Stimulated activated CD8-positive, alpha-beta memory T cell treated with anti-CD3 and anti-CD28 coated beads, Interleukin-2, amount 100 ng/mL, for 48 hours (primary cell): Measurements from ENCODE around the gene PPP2R3C.
A peak's percentile ranks its signal among the peaks of the same experiment; 100 is the strongest.
"Not testable (repeated sequence)": the region's sequence is repeated elsewhere in the genome, so short reads cannot be mapped to it uniquely, and the experiment has no call there.

Experiments
- DNase-seq, 2 donors: peaks; one replicate each; pipeline ENCODE4 v3.0.0-alpha.2; 2020; ENCODE audit warnings: low read depth in 2 of 2

PPP2R3C gene

DNA sequence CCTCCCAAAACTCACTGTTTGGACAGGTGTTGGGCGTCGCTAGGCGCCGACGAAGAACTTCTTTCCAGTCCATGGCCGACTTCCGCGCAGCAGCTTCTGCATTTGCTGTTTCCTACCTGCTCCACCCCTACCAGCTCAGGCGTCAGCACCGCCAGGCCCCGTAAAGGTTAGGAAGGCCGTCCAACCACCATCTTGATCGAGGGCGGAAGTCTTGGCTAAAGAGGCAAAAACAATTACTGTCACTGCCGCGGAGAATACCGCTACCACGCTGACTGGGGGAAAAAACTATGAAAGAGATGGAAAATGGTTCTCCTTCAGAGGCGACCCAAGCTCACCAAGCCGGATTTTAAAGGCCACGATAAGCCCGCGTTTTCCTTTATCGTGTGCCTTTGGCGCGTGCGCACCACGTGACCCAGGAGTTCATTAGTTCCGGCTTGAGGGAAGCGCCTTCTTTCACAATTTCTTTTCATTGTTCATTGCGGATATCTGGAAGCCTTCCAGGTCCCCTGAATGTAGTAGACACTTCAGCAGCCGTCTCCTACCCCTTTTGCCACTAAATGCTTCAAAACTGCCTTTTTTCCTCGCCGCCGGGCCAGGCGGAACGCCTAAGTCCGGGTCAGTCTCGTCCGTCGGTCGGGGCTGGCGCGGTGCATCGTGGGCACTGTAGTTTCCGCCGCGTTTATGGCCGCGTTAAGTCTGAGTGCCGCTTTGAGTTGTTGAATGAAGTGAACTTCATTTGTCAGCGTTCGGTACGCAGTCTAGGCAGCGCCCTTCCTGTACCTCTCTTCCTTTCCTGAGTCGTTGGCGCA lies at the start of gene PPP2R3C, which contains the start of gene PRORP:
Gene PPP2R3C (minus strand): TSS at position 104 of the 809 bp plus-strand sequence. CDS start 31 bp downstream, at position 73.
Gene PRORP (plus strand): TSS at position 666 of the 809 bp plus-strand sequence. CDS start 694 bp downstream, outside the sequence.
- peak; percentile 68 to 77 for DNase-seq

- no peak for DNase-seq
Measured at GRCh38 chr14:35167496-35167895, 45.7 kb upstream of the PPP2R3C start.

DNA sequence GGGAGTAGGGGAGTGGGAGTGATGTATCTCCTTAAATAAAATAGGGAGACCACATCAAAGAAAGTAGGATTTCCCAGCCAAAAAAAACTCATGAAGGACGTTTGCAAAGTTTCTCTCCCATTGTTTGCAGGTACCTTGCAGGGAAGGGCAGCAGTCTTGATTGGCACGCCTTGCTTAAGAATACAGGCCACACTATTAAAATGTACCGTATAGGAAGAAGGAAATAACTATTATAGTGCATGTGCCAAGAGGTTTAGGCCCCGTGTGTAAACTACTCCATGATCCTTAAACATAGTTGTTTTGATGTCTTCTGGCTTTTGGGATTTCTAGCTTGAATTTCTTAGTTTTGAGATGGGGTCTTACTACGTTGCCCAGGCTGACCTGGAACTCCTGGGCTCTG lies 43.1 kb upstream of the PPP2R3C start:
- DNase-seq, result no peak

- no peak for DNase-seq
Measured at GRCh38 chr14:35163384-35163783, 41.6 kb upstream of the PPP2R3C start.

- peak in 1 of 2 donors; percentile 3 for DNase-seq
Measured at GRCh38 chr14:35161231-35161630, 39.4 kb upstream of the PPP2R3C start.

- DNase-seq, result no peak
Measured at GRCh38 chr14:35159742-35160409, 38.1 kb upstream of the PPP2R3C start.

- DNase-seq, result no peak
Measured at GRCh38 chr14:35158951-35159653, 37.3 kb upstream of the PPP2R3C start.

- no peak for DNase-seq
Measured at GRCh38 chr14:35158491-35158890, 36.7 kb upstream of the PPP2R3C start.

DNA sequence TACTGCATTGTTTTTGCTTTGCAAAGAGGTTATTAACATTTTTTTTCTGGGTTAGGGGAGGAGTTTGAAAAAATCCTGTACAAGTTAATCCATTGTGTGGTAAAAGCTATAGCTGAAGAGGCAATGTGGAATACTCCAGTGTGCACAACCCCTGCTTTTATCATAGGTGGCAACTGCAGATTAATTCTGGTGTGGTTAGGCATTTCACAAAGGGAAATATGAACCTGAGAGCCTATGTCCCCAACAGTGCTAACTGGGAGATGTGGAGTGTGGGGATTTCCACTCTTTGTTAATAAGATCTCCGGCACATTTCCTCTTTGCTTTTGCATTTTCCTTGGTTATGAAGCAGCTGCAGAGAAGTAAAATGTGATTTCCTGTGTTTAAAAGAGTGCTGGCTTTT lies 34.2 kb upstream of the PPP2R3C start:
- no peak for DNase-seq

DNA sequence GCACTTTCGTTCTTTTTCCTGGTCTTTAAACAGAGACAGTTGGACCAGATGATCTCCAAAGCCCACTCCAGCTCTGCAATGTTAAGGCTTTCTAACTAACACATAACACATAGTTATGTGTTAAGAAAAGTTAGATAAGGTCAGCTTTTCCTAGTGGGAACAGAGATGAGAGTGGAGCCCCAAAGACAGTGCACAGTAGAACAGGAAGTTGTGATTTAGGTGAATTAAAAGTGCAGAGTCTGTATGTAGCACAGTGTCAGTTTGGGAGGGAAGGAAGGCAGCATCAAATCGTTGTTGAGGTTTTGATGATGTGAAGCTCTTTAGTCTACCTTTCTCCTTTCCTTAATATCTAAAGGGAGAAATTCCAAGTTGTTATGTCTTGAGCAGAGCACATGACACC lies 32.2 kb upstream of the PPP2R3C start:
- DNase-seq, result no peak

GRCh38 chr14:35152531-35152930 lies 30.7 kb upstream of the PPP2R3C start:
- DNase-seq, result not testable (repeated sequence)

GRCh38 chr14:35149239-35149638 lies 27.4 kb upstream of the PPP2R3C start:
- DNase-seq, result no peak

GRCh38 chr14:35147711-35148110 lies 25.9 kb upstream of the PPP2R3C start:
- no peak for DNase-seq

GRCh38 chr14:35147186-35147585 lies 25.4 kb upstream of the PPP2R3C start:
- no peak for DNase-seq

DNA sequence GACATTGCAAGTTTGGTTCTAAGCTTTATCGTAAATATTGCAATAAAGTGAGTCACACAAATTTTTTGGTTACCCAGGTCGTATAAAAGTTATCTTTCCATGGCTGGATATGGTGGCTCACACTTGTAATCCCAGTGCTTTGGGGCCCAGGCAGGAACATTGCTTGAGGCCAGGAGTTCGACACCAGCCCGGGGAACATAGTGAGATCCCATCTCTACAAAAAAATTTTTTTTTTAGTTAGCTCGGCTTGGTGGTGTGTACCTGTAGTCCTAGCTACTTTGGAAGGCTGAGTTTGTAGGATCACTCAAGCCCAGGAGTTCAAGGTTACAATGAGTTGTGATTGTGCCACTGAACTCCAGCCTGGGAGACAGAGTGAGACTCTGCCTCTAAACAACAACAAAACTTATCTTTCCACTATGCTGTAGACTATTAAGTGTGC lies 24.9 kb upstream of the PPP2R3C start:
- DNase-seq, result no peak

DNA sequence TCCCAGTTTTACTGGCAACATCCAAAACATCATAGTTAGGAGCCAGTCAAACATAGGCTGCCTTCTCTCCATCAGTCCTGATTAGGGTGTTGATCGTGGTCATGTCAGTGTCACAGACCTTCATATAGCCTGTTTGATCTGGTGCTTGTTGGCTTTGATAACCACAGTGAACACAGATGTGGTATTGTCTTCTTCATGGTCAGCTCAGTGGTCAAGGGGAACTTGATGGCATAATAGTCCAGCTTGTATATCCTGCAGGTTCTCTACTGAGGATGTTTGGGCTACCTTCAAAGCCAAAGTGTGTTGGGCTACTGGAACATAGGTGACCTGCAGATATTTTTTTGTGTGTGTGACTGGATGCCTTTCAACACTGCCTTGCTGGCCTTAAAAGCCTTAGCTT lies 22.2 kb upstream of the PPP2R3C start:
- no peak for DNase-seq

GRCh38 chr14:35140718-35141581 lies 19.2 kb upstream of the PPP2R3C start:
- DNase-seq, result no peak

- DNase-seq, result no peak
Measured at GRCh38 chr14:35138585-35138984, 16.8 kb upstream of the PPP2R3C start.

GRCh38 chr14:35134329-35135123 lies 12.7 kb upstream of the PPP2R3C start:
- no peak for DNase-seq

DNA sequence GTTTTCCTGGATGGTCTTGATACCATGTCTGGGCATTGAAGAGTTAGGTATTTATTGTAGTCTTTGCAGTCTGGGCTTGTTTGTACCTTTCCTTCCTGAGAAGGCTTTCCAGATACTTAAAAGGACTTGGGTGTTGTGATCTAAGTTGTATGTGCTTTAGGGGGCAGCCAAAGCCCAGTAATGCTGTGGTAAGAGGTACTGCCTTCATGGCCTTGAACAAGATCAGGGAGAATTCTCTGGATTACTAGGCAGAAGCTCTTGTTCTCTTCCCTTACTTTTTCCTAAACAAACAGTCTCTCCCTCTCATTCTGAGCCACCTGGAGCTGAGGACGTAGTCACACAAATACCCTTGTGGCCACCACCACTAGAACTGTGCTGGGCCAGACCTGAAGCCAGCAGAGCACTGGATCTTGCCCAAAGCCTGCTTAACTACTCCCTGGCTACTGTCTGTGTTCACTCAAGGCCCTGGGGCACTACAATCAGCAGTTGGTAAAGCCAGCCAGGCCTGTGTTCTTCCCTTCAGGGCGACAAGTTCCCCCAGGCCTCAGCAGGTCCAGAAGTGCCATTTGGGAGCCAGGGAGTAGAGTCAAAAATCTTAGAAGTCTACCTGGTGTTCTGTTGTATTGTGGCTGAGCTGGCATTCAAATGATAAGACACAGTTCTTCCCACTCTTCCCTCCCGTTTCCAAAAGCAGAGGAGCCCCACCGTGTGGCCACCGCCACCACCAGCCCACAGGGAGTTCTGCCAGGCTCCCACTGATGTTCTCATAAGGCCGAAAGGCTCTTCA lies 11.9 kb upstream of the PPP2R3C start:
- no peak for DNase-seq
